ENCODE results near the gene SLC10A3.

Gene SLC10A3

DNA sequence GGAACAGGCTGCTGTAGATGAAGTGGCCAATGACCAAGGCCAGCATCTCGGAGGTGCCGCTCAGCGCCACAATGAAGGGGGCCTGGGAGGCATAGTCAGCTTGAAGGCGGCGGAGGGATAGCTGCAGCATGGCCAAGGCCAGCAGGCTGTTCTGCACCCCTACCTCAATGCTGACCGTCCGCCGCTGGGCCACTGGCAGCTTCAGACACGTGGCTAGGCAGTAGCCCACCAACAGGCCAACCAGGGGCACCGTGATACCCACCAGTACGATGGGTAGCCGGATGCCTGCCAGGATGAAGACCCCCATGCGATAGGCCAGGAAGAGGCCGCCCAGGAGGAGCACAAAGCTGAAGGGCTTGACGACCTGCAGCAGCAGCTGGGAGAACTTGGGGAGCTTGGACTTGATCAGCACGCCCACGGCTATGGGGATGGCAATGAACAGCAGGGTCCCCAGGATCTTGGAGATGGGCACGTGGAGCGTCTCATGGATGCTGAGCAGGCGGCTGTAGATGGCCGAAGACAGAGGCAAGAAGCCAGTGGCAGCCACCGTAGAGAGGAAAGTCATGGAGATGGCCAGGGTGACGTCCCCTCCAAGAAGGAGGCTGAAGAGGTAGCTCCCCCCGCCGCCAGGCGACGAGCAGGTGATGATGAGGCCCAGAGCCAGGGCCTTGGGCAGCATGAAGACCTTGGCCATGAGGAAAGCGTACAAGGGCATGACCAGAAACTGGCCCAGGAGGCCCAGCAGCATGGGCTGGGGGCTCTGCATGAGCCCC lies 2.7 kb downstream of the SLC10A3 start:
- no peak for DNase-seq (ENCODE audit: extremely low read depth, insufficient read length)

DNA sequence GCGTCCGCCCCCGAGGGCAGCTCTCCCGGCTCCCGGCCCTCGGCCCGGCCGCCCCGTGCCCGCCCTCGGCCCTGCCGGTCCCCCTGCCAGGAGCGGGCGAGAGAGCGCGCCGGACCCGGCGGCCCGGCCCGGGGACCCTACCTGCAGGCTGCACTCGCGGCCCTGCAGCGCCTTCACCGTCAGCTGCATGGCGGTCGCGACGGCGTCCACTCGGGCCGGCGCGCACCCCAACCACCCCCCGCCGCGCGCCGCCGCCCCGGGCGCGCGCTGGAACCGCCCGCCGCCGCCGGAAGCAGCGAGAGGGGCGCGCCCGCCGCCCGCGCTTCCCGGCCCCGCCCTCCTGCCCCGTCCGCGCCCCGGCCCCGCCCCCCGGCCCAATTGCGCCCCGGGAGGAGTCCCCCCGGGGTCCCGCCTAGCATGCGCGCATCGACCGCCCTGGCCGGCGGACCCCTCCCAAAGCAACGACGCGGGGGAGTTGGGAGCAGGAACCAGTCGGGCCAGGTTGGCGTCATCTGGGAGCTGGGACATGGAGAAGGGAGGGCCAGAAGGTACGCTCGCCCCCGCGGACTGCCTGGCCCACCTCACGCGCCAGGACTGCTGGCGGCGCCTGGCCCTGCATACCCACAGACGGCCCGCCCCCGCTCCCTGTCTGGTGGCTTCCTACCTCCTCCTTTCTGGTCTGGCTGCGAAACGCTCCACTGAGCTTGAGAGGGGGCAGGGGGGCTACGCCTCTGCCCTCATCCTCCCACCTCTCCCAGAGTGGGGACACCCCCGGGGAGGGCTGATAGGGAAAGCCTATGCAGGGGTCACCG lies 3.8 kb downstream of the SLC10A3 start, which contains the start of gene UBL4A:
UBL4A (minus strand) TSS at position 220 of the 812 bp plus-strand sequence; CDS start at position 189, 31 bp downstream.
- Histone ChIP-seq H3K27me3 (replicated peaks; ENCODE audit: control insufficient read depth, insufficient read depth, low read length) (no peaks in the 10 kb centered on the region), H3K36me3 (ENCODE audit: control insufficient read depth, insufficient read depth, low read length) (peaks cover 6% of the 10 kb centered on the region), H3K4me3 (replicated peaks; ENCODE audit: low read depth, low read length) (peak within 1 kb of the TSS; percentile 73)
- TF ChIP-seq, protein P1, sequence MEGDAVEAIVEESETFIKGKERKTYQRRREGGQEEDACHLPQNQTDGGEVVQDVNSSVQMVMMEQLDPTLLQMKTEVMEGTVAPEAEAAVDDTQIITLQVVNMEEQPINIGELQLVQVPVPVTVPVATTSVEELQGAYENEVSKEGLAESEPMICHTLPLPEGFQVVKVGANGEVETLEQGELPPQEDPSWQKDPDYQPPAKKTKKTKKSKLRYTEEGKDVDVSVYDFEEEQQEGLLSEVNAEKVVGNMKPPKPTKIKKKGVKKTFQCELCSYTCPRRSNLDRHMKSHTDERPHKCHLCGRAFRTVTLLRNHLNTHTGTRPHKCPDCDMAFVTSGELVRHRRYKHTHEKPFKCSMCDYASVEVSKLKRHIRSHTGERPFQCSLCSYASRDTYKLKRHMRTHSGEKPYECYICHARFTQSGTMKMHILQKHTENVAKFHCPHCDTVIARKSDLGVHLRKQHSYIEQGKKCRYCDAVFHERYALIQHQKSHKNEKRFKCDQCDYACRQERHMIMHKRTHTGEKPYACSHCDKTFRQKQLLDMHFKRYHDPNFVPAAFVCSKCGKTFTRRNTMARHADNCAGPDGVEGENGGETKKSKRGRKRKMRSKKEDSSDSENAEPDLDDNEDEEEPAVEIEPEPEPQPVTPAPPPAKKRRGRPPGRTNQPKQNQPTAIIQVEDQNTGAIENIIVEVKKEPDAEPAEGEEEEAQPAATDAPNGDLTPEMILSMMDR (IDR thresholded peaks at IDR 0.05; ENCODE audit: insufficient read depth, low read length, poor library complexity, severe bottlenecking): no peak
- peak; percentile 68 for DNase-seq (ENCODE audit: extremely low read depth, insufficient read length)

More for the DNA sequence above, 2.7 kb downstream of the SLC10A3 start:
- no peaks in the 10 kb centered on the region for H3K27me3 ChIP-seq (replicated peaks; ENCODE audit: control insufficient read depth, insufficient read depth, low read length)
- TF ChIP-seq, protein P1 (IDR thresholded peaks at IDR 0.05; ENCODE audit: insufficient read depth, low read length, poor library complexity, severe bottlenecking): no peak
- H3K36me3 ChIP-seq (ENCODE audit: control insufficient read depth, insufficient read depth, low read length): peaks cover 6% of the 10 kb centered on the region
- no peak overlapping the region for H3K4me3 ChIP-seq (replicated peaks; ENCODE audit: low read depth, low read length)

DNA sequence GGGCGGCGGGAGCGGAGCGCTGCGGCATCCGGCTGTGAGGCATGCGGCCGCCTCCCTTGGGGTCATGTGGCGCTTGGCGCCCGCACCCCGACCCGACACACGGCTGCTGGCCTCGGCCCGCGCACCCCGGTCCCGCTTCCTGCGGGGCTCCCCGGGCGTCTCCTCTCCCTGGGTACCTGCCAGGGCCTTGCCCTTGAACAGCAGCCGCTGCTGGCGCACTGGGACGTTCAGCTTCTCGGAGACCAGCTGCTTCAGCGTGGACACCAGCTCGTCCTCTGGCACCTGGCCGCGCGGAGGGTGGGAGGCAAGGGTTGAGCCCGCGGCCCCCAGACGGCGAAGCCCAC lies 4.4 kb downstream of the SLC10A3 start:
- peak; percentile 52 for DNase-seq (ENCODE audit: extremely low read depth, insufficient read length)
- Histone ChIP-seq H3K36me3 (ENCODE audit: control insufficient read depth, insufficient read depth, low read length) (peaks cover 6% of the 10 kb centered on the region), H3K27me3 (replicated peaks; ENCODE audit: control insufficient read depth, insufficient read depth, low read length) (no peaks in the 10 kb centered on the region), H3K4me3 (replicated peaks; ENCODE audit: low read depth, low read length) (peak overlapping the region; percentile 73)
- TF ChIP-seq, protein P1 (IDR thresholded peaks at IDR 0.05; ENCODE audit: insufficient read depth, low read length, poor library complexity, severe bottlenecking): no peak

DNA sequence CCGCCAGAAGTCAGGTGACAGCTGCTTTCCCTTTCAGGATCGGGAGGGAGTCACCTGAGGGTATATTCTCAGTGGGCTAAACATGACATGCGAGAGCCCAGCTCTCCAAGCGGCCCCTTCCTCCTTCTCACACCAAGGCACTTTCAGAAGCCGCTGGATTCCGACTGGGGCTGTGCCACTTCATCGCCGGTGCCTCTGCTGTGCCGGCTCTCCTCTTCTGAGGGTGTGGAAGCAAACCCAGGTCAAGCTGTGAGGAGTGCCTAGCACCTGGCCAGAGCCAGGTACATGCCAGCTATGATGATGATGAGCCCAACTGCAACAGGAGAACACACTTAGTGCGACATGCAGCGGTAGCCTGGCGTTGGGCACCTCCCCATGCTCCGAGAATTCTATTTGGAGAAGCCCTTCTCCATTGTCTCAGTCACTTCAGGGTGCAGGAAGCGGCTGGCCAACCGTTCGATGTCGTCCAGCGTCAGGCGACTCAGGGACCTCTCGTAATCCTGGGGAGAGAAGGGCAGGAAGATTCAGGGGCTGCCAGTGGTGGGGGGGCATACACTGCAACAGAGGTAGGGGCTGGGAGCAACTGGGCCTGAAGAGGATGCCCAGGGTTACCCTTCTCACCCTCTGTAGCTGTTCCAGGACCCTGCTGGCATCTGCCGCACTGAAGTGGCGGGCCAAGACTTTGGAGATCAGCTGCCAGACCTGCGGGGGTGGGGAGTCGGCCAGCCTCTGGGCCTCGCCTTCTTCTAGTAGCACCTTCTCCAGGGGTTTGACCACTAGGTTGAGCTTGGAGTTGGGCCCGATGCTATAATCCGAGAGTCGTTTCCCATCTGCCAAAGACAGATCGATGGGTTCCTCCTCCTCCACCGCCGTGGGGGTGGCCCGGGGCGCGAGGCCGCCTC lies 5.0 kb downstream of the SLC10A3 start:
- peaks cover 6% of the 10 kb centered on the region for H3K36me3 ChIP-seq (ENCODE audit: control insufficient read depth, insufficient read depth, low read length)
- DNase-seq (ENCODE audit: extremely low read depth, insufficient read length): no peak

More for the DNA sequence above, 5.0 kb downstream of the SLC10A3 start:
- TF ChIP-seq, protein P1 (IDR thresholded peaks at IDR 0.05; ENCODE audit: insufficient read depth, low read length, poor library complexity, severe bottlenecking): no peak
- Histone ChIP-seq H3K4me3 (replicated peaks; ENCODE audit: low read depth, low read length) (peak overlapping the region; percentile 73), H3K27me3 (replicated peaks; ENCODE audit: control insufficient read depth, insufficient read depth, low read length) (no peaks in the 10 kb centered on the region)
